Jurkat, Clone E6-1 (cell line): ENCODE measurements around the gene RPN2.

Source experiments
- DNase-seq: peaks from one replicate; pipeline ENCODE4 v3.0.0-alpha.2; 2011; ENCODE audit warnings: low read depth, low spot score
- H3K4me3 ChIP-seq: 2 replicates; pipeline ENCODE4 v1.5.1; 2011; ENCODE audit warnings: mild to moderate bottlenecking, low read length, control low read depth, moderate library complexity

Gene RPN2

GRCh38 chr20:37205794-37206193, 26.7 kb downstream of the RPN2 start:
- no peak for DNase-seq
- H3K4me3 ChIP-seq = no peak overlapping the region

- no peak for DNase-seq
- no peak overlapping the region for H3K4me3 ChIP-seq
Observed at GRCh38 chr20:37207171-37207570, 28.0 kb downstream of the RPN2 start.

- H3K4me3 ChIP-seq = no peak overlapping the region
- DNase-seq = no peak
Observed at GRCh38 chr20:37209193-37209592, 30.1 kb downstream of the RPN2 start.

- DNase-seq = no peak
- no peak overlapping the region for H3K4me3 ChIP-seq
Observed at GRCh38 chr20:37209661-37210314, 30.7 kb downstream of the RPN2 start.

GRCh38 chr20:37218441-37218840, 39.3 kb downstream of the RPN2 start:
- H3K4me3 ChIP-seq = no peak overlapping the region
- DNase-seq = no peak

GRCh38 chr20:37218976-37219375, 39.8 kb downstream of the RPN2 start:
- no peak overlapping the region for H3K4me3 ChIP-seq
- DNase-seq = no peak

GRCh38 chr20:37219751-37220668, 40.9 kb downstream of the RPN2 start:
- DNase-seq = no peak
- no peak overlapping the region for H3K4me3 ChIP-seq

- H3K4me3 ChIP-seq = no peak overlapping the region
- no peak for DNase-seq
Observed at GRCh38 chr20:37220731-37221130, 41.6 kb downstream of the RPN2 start.

- no peak for DNase-seq
- no peak overlapping the region for H3K4me3 ChIP-seq
Observed at GRCh38 chr20:37222086-37222485, 43.0 kb downstream of the RPN2 start.

- no peak overlapping the region for H3K4me3 ChIP-seq
- DNase-seq = no peak
Observed at GRCh38 chr20:37223053-37223452, 43.9 kb downstream of the RPN2 start.

- no peak for DNase-seq
- no peak overlapping the region for H3K4me3 ChIP-seq
Observed at GRCh38 chr20:37225146-37225545, 46.0 kb downstream of the RPN2 start.

GRCh38 chr20:37226889-37227288, 47.8 kb downstream of the RPN2 start:
- H3K4me3 ChIP-seq = no peak overlapping the region
- no peak for DNase-seq

- no peak for DNase-seq
- H3K4me3 ChIP-seq = no peak overlapping the region
Observed at GRCh38 chr20:37228082-37228481, 49.0 kb downstream of the RPN2 start.

- H3K4me3 ChIP-seq = no peak overlapping the region
- DNase-seq = no peak
Observed at GRCh38 chr20:37228656-37229055, 49.5 kb downstream of the RPN2 start.

- H3K4me3 ChIP-seq = no peak overlapping the region
- no peak for DNase-seq
Observed at GRCh38 chr20:37229357-37229756, 50.2 kb downstream of the RPN2 start.

- H3K4me3 ChIP-seq = no peak overlapping the region
Observed at GRCh38 chr20:37230200-37230599, 51.1 kb downstream of the RPN2 start.

GRCh38 chr20:37231947-37232630, 53.0 kb downstream of the RPN2 start:
- H3K4me3 ChIP-seq = no peak overlapping the region
- DNase-seq = no peak

More at GRCh38 chr20:37230200-37230599, 51.1 kb downstream of the RPN2 start:
- no peak for DNase-seq

GRCh38 chr20:37233548-37234253, 54.6 kb downstream of the RPN2 start:
- no peak for DNase-seq
- no peak overlapping the region for H3K4me3 ChIP-seq

GRCh38 chr20:37234254-37234581, 55.1 kb downstream of the RPN2 start:
- no peak overlapping the region for H3K4me3 ChIP-seq
- no peak for DNase-seq

GRCh38 chr20:37235065-37235464, 55.9 kb downstream of the RPN2 start:
- H3K4me3 ChIP-seq = no peak overlapping the region
- no peak for DNase-seq
